ENCODE measurements around the gene IDS. TPM values are rescaled to one million over a fixed set of nuclear protein-coding genes. Genes with fewer than 3 reads are reported as not detected.

IDS gene
- total and polyA plus RNA-seq, 2 donors (not counting 3 experiments of a cell fraction or from before 2014, with no cell fraction given), result 35.2 to 44.0 TPM

- TF ChIP-seq POLR2A (IDR thresholded peaks at IDR 0.05; ENCODE audit: low read depth, low read length) (no peak), JUN (IDR thresholded peaks at IDR 0.05; ENCODE audit: borderline replicate concordance, insufficient read depth, insufficient read length, low read depth) (no peak), GATA2 (IDR thresholded peaks at IDR 0.05; ENCODE audit: insufficient read depth, insufficient read length, low read depth, low read length) (no peak), EZH2 (IDR thresholded peaks at IDR 0.05; ENCODE audit: borderline replicate concordance, low read depth, low read length, severe bottlenecking) (no peak), FOS (IDR thresholded peaks at IDR 0.05; ENCODE audit: borderline replicate concordance, insufficient read depth, low read length) (no peak), MYC (IDR thresholded peaks at IDR 0.05; ENCODE audit: low read depth, low read length) (no peak), POLR2AphosphoS5 (IDR thresholded peaks at IDR 0.05; ENCODE audit: insufficient read depth, low read depth, low read length) (no peak)
- TF ChIP-seq, protein P1, sequence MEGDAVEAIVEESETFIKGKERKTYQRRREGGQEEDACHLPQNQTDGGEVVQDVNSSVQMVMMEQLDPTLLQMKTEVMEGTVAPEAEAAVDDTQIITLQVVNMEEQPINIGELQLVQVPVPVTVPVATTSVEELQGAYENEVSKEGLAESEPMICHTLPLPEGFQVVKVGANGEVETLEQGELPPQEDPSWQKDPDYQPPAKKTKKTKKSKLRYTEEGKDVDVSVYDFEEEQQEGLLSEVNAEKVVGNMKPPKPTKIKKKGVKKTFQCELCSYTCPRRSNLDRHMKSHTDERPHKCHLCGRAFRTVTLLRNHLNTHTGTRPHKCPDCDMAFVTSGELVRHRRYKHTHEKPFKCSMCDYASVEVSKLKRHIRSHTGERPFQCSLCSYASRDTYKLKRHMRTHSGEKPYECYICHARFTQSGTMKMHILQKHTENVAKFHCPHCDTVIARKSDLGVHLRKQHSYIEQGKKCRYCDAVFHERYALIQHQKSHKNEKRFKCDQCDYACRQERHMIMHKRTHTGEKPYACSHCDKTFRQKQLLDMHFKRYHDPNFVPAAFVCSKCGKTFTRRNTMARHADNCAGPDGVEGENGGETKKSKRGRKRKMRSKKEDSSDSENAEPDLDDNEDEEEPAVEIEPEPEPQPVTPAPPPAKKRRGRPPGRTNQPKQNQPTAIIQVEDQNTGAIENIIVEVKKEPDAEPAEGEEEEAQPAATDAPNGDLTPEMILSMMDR (IDR thresholded peaks at IDR 0.05; ENCODE audit: extremely low read depth in 1 of 2, insufficient read depth in 1 of 2, low read depth in 1 of 2, low read length in 2 of 2), result no peak
- TF ChIP-seq, protein P2, sequence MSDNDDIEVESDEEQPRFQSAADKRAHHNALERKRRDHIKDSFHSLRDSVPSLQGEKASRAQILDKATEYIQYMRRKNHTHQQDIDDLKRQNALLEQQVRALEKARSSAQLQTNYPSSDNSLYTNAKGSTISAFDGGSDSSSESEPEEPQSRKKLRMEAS (IDR thresholded peaks at IDR 0.05; ENCODE audit: insufficient read depth, insufficient read length), result no peak
- Histone ChIP-seq H3K9ac (replicated peaks; ENCODE audit: extremely low read depth, insufficient read depth, low read length) (no peak overlapping the region), H3K4me1 (ENCODE audit: control insufficient read depth, extremely low read depth, insufficient read depth, low read length) (peaks cover 19% of the 10 kb centered on the region), H3K79me2 (ENCODE audit: control insufficient read depth, insufficient read depth, low read length) (no peaks in the 10 kb centered on the region), H3K27ac (ENCODE audit: insufficient read depth, low read depth, low read length) (no peak overlapping the region), H3K27me3 (ENCODE audit: control insufficient read depth in 2 of 2, insufficient read depth in 2 of 2, low read length in 2 of 2) (no peaks in the 10 kb centered on the region), H3K4me2 (ENCODE audit: insufficient read depth, low read length) (no peak overlapping the region), H3K4me3 (replicated peaks in 1 of 3; ENCODE audit: insufficient read depth in 1 of 3, low read depth in 1 of 3, low read length in 3 of 3) (no peak overlapping the region), H2AFZ (ENCODE audit: low read depth, low read length) (no peak overlapping the region), H4K20me1 (replicated peaks; ENCODE audit: control insufficient read depth, extremely low read depth, insufficient read depth, low read length) (no peaks in the 10 kb centered on the region), H3K9me1 (replicated peaks; ENCODE audit: control insufficient read depth, extremely low read depth, insufficient read depth, low read length) (no peaks in the 10 kb centered on the region), H3K9me3 (replicated peaks; ENCODE audit: control insufficient read depth, insufficient read depth, low read length) (no peaks in the 10 kb centered on the region), H3K36me3 (ENCODE audit: control insufficient read depth in 2 of 2, extremely low read depth in 1 of 2, insufficient read depth in 2 of 2, low read length in 2 of 2) (no peaks in the 10 kb centered on the region)
- ChIA-PET POLR2A (no interaction called here), CTCF (no interaction called here)
- dilution Hi-C loops (cut with MboI; ENCODE audit: extremely low pct_ligation_motif_present, low sequenced_read_pairs) (no loop called here), intact Hi-C loops (cut with micrococcal nuclease) (no loop called here)
- no peak for DNase-seq (ENCODE audit: low read depth, low spot score)
- FAIRE-seq, result no peak
- BruUV-seq (replicated peaks), result no TSS peak
Observed at GRCh38 chrX:149516604-149517003, 11.5 kb upstream of the IDS start.

All from endothelial cell of umbilical vein (primary cell).